Measurements from ENCODE around the gene CD96.

DNA sequence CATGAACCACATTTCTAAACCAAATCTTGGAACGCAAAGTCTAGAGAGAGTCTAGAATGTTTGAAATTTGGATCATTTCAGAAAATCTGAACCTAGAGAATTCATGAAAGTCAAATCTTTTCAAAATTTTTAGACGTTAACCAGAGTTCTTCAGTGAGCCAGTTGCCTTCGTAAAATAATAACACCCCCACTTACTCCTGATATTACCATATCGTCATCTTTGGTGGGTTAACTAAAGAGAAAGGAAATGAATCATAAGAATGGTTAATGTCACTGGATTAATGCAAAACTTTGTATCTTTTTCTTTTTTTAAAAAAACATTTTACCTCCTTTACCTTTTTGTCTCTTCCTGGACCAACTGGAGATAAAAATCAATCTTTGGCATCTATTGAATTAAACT, 54.3 kb downstream of the CD96 start:
- TF ChIP-seq ZBTB7A (IDR thresholded peaks at IDR 0.05; ENCODE audit: low read depth) (no peak), FOXM1 (IDR thresholded peaks at IDR 0.05; ENCODE audit: borderline replicate concordance, low read depth) (no peak), TAF1 (IDR thresholded peaks at IDR 0.05; ENCODE audit: low read depth) (no peak)
- TF ChIP-seq, protein P1, sequence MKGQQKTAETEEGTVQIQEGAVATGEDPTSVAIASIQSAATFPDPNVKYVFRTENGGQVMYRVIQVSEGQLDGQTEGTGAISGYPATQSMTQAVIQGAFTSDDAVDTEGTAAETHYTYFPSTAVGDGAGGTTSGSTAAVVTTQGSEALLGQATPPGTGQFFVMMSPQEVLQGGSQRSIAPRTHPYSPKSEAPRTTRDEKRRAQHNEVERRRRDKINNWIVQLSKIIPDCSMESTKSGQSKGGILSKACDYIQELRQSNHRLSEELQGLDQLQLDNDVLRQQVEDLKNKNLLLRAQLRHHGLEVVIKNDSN (IDR thresholded peaks at IDR 0.05) = no peak
- TF ChIP-seq, protein P2, sequence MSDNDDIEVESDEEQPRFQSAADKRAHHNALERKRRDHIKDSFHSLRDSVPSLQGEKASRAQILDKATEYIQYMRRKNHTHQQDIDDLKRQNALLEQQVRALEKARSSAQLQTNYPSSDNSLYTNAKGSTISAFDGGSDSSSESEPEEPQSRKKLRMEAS (IDR thresholded peaks at IDR 0.05) = no peak
- TF ChIP-seq, protein P3, sequence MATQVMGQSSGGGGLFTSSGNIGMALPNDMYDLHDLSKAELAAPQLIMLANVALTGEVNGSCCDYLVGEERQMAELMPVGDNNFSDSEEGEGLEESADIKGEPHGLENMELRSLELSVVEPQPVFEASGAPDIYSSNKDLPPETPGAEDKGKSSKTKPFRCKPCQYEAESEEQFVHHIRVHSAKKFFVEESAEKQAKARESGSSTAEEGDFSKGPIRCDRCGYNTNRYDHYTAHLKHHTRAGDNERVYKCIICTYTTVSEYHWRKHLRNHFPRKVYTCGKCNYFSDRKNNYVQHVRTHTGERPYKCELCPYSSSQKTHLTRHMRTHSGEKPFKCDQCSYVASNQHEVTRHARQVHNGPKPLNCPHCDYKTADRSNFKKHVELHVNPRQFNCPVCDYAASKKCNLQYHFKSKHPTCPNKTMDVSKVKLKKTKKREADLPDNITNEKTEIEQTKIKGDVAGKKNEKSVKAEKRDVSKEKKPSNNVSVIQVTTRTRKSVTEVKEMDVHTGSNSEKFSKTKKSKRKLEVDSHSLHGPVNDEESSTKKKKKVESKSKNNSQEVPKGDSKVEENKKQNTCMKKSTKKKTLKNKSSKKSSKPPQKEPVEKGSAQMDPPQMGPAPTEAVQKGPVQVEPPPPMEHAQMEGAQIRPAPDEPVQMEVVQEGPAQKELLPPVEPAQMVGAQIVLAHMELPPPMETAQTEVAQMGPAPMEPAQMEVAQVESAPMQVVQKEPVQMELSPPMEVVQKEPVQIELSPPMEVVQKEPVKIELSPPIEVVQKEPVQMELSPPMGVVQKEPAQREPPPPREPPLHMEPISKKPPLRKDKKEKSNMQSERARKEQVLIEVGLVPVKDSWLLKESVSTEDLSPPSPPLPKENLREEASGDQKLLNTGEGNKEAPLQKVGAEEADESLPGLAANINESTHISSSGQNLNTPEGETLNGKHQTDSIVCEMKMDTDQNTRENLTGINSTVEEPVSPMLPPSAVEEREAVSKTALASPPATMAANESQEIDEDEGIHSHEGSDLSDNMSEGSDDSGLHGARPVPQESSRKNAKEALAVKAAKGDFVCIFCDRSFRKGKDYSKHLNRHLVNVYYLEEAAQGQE (IDR thresholded peaks at IDR 0.05; ENCODE audit: low read depth) = no peak
